GM19324 (cell line): ENCODE data around the gene KDM6B.

Source experiments
- ATAC-seq: cut with Tn5 transposase; IDR thresholded peaks from one replicate; pipeline ENCODE4 v1.9.1; 2021; ENCODE audit warnings: mild to moderate bottlenecking, moderate library complexity; ENCODE audit not compliant: unreplicated experiment, low FRiP score

Gene KDM6B

GRCh38 chr17:7838090-7839075 is 4.4 kb downstream of the KDM6B start:
- no peak for ATAC-seq

GRCh38 chr17:7839190-7839875 is 5.3 kb downstream of the KDM6B start:
- ATAC-seq = no peak

DNA sequence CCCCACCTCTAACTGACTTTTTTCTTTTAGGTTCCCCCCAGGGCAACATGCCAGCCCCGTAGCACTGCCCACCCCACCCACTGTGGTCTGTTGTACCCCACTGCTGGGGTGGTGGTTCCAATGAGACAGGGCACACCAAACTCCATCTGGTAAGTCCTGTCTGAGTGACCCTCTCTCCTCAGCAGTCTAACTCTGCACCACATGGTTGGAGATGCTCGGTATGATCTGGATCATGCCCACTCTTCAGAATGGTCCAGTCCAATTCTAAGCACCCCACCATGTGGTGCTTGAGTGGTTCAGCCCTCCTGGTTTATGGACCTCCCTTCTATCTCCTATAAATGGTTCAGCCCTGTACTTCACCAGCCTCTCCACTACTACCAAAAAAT is 5.9 kb downstream of the KDM6B start:
- ATAC-seq = no peak

DNA sequence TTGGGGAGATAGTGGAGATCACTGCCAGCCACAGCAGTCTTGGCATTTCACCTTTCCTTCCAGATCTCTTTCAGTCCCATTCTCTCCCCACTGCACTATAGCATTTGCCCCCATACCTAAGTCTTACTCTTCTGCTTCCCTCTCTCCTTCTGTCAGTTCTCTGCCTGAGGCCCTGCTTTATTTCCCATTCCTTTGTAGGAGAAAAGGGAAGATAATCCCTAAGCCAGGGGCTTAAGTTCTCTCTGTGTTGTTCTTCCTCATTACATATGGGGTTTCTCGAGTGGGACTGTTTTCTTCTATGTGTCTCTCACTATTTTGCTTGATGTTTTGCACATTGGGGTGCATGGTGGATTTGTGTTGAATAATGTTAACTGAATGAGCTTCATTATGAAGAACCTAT is 6.4 kb downstream of the KDM6B start:
- no peak for ATAC-seq

DNA sequence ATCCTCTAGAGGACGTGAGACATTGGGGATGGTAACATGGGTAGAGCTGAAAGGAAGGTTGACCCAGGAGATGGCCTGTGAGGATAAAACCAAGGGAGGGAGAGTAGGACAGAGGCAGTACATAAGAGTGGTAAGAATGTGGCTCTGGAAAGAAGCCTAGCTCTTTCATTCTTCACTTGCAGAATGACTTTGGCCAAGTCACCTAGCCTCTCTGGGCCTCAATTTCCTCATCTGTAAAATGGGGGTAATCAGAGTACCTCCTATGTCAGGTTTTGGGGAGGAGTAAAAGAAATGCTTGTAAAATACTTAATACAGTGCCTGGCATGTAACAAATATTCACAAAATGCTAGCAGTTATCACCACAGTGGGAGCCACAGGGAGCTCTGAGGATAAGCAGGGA is 6.9 kb downstream of the KDM6B start:
- ATAC-seq = no peak

DNA sequence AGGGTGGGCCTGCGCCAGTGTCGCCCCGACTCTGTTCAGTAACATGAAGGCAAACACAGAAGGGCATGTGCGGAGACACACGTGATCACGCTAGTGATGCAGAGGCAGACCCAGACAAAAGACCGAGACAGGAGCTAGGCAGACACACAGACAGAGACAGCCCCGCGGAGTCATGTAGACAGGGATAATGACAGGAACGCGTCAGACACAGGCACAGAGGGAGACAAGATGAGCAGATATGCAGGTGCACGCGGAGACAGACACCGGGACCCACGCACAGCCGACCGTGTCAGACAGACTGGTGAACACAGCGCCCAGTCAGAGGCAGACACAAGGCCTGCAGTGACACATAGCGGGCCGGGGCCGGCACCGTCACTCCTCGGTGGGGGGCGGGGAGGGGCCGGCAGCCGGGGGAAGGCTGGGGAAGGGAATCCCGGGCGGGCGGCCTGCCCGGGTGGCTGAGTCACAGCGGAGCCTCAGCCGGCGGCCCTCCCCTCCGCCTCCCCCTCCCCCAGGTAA is 7.4 kb downstream of the KDM6B start:
- ATAC-seq = no peak

DNA sequence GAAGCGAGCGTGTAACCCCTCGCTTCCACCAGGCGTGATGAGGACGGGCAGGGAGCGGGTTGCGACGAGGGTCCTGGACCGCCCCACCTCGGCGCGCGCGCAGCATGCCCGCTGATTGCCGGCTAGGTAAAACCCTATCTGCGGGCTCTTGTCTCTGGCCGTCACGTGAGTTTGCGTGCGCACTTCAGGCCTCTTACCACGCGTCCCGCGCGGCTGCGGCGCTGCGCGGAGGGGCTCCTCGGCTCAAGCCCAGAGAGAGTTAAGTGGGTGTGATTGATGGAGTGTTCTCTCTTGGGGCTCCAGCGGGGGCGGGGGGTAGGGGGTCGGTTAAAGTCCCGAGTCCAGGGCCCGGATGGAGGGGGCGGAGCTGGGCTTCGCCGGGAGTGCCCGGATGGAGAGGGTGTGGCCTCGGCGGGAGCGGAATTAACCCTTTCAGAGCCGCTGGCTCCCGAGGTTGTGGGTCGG is 7.9 kb downstream of the KDM6B start:
- peak; percentile 26 for ATAC-seq

DNA sequence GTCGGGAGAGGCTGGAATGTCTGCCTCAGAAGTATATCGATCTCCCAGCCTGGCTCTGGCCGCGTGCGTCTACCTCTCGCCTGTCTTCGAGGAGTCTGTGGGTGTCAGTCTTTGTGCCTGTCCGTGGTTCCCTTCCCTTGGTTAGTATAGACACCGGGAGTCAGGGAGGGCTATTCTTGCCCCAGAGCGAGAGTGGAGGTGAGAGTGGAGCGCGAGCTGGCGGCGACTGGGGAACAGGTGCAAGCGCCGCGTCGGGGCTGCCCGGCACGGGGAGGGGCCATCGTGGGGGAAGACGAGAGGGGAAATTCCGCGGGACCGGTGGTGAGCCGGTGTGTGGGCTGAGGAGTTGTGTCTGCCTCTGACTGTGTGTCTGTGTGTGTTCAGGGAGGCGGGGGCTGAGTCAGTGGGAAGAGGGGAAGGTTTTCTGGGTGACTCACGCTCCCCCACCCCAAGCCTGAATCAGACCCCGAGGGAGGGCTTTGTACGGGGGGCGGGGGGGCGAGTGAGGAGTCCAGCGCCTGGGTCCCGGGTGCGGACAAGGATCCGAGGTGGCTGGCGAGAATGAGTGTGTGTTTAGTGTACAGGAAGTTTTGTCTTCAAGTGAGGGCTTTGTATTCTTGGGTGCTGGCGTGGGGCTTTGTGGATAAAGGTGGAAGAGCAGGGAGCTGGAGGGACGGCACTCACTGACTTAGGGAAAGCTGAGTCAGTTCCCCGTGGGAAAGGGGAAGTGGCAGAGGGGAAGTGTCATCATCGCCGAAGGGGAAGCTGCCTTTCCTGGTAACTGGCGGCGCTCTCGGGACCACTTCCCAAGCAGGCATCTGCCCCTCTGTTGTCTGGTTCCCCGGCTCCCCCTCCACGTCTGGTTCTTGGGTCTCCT is 8.6 kb downstream of the KDM6B start:
- ATAC-seq = peak; percentile 27

- ATAC-seq = peak; percentile 1
These were observed 9.2 kb downstream of the KDM6B start for GRCh38 chr17:7843257-7843535.

DNA sequence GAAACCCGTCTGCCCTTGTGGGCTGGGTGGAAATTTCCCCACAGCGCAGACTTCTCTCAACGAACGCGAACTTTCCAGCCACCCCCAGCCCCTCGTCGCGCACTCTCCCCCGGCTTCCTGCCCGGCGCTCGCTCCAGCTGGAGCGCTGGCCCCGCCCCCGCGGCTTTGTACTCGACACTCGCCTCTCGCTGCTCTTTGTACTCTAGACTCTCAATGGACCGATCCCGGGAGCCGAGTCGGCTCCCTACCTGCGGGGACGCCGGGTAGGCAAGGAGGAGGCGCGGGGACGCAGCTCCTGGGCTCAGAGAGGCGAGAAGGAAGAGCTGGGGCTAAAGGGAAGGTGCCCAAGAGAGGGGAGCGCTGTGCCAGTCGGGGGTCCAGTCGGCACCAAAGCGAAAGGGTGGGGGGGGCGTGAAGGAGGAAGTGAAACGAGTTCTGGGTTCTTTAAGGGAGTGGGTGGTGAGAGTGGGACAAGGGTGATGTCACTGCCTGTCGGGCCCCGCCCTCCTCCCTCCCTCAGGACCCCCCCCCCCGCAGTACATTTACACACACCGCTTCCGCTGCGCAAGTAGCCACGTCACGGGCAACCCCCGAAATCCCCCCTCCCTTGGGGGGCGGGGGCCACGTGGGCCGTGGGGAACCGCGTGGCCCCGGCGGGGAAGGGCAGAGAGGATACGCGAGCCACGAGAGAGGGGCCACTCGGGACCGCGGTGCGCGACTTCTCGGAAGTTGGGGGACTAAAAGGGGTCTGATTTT is 9.7 kb downstream of the KDM6B start:
- peak; percentile 46 for ATAC-seq

GRCh38 chr17:7844292-7845154 is 10.5 kb downstream of the KDM6B start:
- peak; percentile 46 for ATAC-seq

DNA sequence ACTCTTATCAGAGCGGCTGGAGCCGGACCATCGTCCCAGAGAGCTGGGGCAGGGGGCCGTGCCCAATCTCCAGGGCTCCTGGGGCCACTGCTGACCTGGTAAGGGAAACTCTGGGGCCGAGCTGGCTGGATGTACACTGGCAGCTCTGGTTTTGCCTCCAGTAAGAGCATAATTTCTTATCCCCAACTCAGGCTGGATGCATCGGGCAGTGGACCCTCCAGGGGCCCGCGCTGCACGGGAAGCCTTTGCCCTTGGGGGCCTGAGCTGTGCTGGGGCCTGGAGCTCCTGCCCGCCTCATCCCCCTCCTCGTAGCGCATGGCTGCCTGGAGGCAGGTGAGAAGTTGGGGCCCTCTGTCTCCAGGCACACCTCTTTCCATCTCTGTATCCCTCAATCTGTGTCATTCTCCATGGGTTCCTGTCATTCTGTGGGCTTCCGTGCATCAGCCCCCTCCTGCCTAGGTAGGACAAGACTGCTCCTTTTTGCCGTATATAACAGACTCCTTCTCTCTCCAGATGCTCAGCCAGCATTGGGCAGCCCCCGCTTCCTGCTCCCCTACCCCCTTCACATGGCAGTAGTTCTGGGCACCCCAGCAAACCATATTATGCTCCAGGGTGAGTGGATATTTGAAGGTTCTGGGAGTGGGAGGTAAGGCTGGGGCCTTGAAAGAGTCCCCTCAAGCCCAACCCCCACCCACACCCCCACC is 11.5 kb downstream of the KDM6B start:
- no peak for ATAC-seq

- no peak for ATAC-seq
These were observed 12.2 kb downstream of the KDM6B start for GRCh38 chr17:7846063-7846735.

DNA sequence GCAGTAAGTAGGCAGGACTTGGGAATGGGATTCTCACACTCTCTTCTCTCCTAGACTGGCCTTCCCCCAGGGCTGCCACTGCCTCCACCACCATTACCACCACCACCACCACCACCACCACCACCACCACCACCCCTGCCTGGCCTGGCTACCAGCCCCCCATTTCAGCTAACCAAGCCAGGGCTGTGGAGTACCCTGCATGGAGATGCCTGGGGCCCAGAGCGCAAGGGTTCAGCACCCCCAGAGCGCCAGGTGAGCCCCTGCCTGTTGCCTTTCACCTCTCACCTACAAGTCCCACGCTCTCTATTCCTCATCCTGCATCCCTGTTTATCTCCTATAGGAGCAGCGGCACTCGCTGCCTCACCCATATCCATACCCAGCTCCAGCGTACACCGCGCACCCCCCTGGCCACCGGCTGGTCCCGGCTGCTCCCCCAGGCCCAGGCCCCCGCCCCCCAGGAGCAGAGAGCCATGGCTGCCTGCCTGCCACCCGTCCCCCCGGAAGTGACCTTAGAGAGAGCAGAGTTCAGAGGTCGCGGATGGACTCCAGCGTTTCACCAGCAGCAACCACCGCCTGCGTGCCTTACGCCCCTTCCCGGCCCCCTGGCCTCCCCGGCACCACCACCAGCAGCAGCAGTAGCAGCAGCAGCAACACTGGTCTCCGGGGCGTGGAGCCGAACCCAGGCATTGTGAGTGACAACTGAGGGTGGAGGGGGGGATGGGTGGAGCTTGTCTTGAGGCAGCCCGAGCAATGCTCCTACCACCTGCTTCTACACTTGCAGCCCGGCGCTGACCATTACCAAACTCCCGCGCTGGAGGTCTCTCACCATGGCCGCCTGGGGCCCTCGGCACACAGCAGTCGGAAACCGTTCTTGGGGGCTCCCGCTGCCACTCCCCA is 13.0 kb downstream of the KDM6B start:
- ATAC-seq = no peak

DNA sequence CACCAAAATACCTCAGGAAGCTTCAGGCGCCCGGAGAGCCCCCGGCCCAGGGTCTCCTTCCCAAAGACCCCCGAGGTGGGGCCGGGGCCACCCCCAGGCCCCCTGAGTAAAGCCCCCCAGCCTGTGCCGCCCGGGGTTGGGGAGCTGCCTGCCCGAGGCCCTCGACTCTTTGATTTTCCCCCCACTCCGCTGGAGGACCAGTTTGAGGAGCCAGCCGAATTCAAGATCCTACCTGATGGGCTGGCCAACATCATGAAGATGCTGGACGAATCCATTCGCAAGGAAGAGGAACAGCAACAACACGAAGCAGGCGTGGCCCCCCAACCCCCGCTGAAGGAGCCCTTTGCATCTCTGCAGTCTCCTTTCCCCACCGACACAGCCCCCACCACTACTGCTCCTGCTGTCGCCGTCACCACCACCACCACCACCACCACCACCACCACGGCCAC is 14.1 kb downstream of the KDM6B start:
- no peak for ATAC-seq

DNA sequence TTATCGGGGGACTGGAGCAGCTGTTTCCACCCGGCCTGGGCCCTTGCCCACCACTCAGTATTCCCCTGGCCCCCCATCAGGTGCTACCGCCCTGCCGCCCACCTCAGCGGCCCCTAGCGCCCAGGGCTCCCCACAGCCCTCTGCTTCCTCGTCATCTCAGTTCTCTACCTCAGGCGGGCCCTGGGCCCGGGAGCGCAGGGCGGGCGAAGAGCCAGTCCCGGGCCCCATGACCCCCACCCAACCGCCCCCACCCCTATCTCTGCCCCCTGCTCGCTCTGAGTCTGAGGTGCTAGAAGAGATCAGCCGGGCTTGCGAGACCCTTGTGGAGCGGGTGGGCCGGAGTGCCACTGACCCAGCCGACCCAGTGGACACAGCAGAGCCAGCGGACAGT is 14.7 kb downstream of the KDM6B start:
- ATAC-seq = no peak
